ENCODE results near the gene SLC12A1.

DNA sequence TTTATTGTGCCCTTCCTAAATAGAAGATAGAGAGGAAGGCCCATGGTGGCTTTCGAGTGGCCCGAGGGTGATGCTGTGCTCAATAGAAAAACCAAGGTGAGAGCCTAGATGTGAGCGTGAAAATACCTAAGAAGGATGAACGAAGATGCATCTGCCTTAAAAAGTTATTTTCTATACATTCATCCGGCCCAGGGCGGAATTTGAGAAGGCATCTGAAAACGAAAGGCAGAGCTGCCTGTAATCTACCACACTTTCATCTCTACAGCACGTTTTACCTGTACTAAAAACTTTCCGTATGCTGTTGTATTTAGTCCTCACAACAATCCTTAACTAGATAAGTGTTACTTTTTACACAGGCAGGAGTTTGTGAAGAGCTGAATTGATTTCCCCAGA lies 126.5 kb downstream of the SLC12A1 start:
- TF ChIP-seq POLR2A (IDR thresholded peaks at IDR 0.05): no peak
- TF ChIP-seq, protein P1, sequence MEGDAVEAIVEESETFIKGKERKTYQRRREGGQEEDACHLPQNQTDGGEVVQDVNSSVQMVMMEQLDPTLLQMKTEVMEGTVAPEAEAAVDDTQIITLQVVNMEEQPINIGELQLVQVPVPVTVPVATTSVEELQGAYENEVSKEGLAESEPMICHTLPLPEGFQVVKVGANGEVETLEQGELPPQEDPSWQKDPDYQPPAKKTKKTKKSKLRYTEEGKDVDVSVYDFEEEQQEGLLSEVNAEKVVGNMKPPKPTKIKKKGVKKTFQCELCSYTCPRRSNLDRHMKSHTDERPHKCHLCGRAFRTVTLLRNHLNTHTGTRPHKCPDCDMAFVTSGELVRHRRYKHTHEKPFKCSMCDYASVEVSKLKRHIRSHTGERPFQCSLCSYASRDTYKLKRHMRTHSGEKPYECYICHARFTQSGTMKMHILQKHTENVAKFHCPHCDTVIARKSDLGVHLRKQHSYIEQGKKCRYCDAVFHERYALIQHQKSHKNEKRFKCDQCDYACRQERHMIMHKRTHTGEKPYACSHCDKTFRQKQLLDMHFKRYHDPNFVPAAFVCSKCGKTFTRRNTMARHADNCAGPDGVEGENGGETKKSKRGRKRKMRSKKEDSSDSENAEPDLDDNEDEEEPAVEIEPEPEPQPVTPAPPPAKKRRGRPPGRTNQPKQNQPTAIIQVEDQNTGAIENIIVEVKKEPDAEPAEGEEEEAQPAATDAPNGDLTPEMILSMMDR (IDR thresholded peaks at IDR 0.05): no peak

Measured in Peyer's patch (tissue), 4 donors.